HG03103 (cell line): ENCODE measurements around the gene MGAT4C.

ENCODE experiments used
- ATAC-seq: cut with Tn5 transposase; IDR thresholded peaks from one replicate; pipeline ENCODE4 v1.9.1; 2021; ENCODE audit warnings: low read depth; ENCODE audit not compliant: unreplicated experiment

The MGAT4C gene

GRCh38 chr12:86230516-86231146 lies 25.6 kb downstream of the MGAT4C start:
- ATAC-seq, result no peak

DNA sequence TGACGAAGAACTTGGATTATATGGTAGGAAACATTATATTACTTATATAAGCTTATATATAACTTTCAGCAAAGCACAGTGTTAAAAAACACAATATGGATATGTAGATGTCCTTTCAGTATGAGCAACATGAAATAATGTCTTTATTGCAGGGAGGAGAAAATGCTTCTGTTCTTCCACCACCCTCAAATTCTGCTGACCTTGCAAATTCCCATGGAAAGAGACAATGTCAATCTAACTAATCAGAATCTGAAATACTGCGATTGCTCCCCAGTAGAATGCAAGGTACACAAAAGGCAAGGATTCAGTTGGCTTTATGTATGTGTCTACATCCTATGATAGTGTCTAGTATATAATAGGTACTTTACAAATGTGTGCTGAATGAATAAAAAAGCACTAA lies 26.4 kb downstream of the MGAT4C start:
- no peak for ATAC-seq

GRCh38 chr12:86228656-86229055 lies 27.5 kb downstream of the MGAT4C start:
- ATAC-seq, result no peak

- no peak for ATAC-seq
These were observed 29.7 kb downstream of the MGAT4C start for GRCh38 chr12:86226481-86226880.

DNA sequence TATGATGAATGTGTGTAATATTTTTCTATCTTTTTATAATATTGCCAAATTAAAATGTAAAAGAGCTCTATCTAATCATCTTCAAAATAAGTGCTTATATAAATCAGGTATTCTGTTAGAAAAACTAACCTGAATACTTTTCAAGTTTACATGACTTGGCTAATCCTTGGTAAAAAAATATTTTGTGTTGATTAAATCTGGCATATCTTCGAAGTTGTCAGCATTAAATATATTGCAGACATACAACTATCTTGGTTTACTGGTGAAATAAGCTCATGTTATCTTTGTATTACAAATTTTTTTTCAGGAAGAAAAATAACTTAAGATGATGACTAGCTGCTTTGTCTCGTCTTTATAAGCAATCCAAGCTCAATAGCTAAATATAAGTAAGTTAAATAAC lies 39.6 kb downstream of the MGAT4C start:
- ATAC-seq, result no peak

DNA sequence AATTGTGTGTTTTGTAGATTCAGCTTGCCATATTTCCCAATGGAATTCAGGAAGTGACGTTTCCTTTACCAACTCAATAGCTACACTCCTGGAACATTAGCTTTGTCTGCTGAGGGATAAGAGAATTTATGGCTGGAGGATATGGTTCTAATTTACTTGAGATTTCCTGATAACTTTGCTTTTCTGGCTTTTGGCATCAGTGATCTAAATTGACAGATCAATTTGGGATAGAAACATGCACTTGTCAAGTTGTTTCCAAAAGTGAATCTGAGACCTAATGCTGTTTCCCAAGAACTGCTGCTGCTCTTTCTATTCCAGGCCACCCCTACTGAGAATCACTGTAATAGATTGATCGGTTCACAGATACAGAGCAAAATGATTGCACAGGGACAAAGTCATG lies 43.2 kb downstream of the MGAT4C start:
- no peak for ATAC-seq

GRCh38 chr12:86198696-86199444 lies 57.3 kb downstream of the MGAT4C start:
- no peak for ATAC-seq

DNA sequence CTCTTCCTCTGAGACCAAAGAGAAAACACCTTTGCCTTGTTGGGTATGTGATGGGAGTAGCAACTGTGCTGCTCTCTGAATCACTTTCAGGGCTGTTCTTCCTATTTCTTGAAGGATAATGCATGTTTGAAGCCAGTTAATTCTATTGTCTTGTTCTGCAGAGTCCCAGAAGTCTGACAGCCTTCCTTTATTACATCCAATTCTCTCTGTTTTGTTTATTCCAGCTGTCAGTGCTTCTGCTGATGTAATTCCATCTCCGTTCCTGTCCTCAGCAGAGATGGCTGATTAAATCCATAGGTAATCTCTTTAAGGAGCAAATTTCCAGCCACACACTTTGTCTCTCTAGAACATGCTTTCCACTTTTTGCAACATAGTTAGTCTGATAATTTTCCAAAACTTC lies 59.7 kb downstream of the MGAT4C start:
- no peak for ATAC-seq

GRCh38 chr12:86194721-86195120 lies 61.5 kb downstream of the MGAT4C start:
- no peak for ATAC-seq

GRCh38 chr12:86193931-86194330 lies 62.3 kb downstream of the MGAT4C start:
- ATAC-seq, result no peak

DNA sequence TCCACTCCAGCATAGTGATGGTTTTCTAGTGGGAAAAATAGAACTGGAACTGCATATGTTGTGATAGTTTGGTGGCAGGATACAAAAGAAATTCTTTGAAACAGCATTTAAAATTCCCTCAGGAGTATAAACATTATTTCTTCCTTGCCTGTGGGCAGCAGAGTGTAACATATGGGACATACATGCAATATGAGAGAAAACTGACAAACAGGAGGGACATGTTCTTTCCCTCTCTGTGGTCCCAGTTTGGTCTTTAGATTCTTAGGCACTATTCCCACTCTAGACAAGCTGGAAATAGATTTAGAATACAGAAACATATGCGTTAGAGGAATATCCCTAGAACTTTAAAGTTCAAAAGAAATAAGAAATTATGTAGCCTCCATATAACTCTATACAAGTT lies 68.0 kb downstream of the MGAT4C start:
- no peak for ATAC-seq

DNA sequence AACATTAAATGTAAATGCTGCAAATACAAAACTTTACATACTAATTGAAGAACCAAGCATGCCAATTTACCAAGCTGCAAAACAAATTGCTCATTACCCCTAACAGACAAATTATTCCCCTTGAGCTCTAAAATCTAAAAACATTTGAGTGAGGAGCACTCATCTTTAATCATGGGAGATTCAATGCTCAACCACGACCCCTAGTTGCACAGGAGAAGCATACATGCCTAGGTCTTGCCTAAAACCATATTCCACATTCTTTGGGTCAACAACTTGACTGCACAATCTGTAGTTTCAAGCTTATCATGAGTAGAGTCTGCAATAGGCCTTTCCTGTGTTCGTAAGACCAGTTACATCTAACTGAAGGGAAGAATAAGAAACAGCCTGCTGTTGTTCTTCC lies 69.7 kb downstream of the MGAT4C start:
- no peak for ATAC-seq

DNA sequence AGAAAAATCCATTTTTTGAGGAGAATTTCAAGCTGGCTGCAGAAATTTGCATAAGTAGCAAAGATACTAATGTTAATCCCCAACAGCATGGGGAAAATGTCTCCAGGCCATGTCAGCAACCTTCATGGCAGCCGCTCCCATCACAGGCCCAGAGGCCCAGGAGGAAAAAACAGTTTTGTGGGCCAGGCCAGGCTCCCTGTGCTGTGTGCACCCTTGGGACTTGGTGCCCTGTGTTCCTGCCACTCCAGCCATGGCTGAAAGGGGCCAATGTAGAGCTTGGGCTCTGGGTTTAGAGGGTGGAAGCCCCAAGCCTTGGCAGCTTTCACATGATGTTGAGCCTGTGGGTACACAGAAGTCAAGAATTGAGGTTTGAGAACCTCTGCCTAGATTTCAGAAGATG lies 76.3 kb downstream of the MGAT4C start:
- ATAC-seq, result no peak

- no peak for ATAC-seq
These were observed 82.0 kb downstream of the MGAT4C start for GRCh38 chr12:86174188-86174587.

GRCh38 chr12:86172913-86173443 lies 83.2 kb downstream of the MGAT4C start:
- ATAC-seq, result no peak

GRCh38 chr12:86170051-86170450 lies 86.1 kb downstream of the MGAT4C start:
- no peak for ATAC-seq

DNA sequence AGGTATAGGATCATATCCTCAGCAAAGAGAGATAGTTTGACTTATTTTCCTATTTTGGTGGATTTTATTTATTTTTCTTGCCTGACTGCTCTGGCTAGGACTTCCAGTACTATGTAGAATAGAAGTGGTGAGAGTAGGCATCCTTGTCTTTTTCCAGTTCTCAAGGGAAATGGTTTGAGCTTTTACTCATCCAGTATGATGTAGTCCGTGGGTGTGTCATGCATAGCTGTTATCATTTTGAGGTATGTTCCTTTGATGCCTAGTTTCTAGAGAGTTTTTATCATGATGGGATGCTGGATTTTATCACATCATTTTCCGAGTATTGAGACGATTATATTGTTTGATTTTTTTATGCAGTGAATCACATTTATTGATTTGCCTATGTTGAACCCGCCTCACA lies 97.2 kb downstream of the MGAT4C start:
- ATAC-seq, result no peak

DNA sequence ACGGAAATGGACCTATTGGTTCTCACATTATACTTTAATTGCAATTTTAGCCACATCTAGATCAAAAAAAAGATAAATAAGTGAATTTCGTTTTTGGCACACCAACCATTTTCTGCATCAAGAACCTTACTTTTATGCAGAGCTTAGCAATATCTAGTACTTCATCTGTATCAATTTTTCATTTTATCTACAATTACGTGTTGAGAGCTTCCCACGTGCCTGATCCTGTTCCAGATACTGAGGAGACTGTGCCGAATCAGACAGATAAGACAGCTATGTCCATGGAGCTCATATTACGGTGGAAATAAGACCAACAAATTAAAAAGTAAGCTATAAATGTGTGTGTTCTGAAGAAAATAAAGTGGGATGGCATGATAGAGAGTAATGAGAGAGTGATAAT lies 101.6 kb downstream of the MGAT4C start:
- no peak for ATAC-seq

- no peak for ATAC-seq
These were observed 107.6 kb downstream of the MGAT4C start for GRCh38 chr12:86148612-86149011.

GRCh38 chr12:86148071-86148470 lies 108.1 kb downstream of the MGAT4C start:
- no peak for ATAC-seq

GRCh38 chr12:86145156-86145555 lies 111.0 kb downstream of the MGAT4C start:
- ATAC-seq, result no peak

DNA sequence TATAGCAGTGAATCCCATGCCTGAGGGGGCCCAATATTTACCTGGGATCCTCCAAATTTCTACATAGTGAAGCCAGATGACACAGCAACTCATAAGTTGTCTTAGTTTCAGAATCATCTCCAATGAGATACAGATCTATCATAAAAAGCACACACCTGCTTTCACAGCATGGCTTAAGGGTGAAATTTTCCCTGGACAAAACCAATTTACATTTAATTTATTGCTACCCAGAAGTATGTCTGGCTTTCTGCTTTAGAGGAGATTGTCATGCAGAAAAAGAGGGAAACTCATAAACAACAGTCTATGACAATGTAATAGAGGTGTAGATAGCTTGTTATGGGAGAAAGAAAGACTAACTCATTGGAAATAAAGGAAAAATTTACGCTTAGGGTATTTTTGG lies 113.0 kb downstream of the MGAT4C start:
- no peak for ATAC-seq
